SW 1271 (cell line): ENCODE results near the gene PLAC9.

ENCODE experiments used
- DNase-seq, 2 experiments: peaks; one replicate each; lab custom pipeline; 2025; lab: John Stamatoyannopoulos, UW

Gene PLAC9

DNA sequence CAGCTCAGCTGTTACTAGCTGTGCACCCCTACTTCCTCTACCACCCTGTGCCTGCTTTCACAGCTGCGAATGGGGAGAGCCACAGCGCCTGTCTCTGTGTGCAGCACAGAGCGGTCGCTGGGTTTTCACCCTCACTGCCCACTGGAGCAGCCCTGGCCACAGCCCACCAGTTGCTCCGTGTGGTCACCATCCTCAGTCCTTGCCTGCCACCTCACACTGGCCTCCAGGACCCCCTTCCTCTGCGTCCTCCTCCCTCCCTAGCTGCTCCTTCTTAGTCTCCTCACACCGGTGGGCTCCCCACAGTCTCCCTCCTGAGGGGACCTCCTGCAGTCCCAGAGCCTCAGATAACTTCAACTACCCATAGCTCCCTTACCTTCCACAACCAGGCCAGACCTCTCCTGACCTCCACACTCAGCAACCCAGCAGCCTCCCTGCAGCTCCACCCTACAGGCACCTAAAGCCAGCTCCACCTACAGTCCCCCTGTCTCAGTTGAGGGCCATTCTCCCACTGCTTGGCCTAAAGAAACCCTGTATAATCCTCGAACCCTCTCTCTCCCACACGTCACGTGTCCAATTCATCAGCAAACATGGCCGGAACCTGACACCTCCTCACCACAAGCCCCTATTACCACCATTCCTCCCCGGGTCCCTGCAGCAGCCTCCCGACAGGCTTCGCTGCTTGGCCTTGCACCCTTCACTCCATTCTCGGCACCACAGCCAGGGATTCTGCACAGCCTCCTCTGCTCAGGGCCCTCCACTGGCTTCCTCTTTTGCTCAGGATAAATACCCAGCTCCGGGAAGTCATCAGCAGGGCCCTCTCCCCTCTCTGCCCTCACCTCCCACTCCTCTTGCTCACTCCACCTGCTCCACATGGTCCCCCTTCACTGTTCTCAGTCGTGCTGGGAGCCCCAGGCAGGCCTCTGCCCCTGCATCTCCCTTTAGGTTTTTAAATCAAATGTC lies 28.1 kb downstream of the PLAC9 start:
- no peak for DNase-seq

DNA sequence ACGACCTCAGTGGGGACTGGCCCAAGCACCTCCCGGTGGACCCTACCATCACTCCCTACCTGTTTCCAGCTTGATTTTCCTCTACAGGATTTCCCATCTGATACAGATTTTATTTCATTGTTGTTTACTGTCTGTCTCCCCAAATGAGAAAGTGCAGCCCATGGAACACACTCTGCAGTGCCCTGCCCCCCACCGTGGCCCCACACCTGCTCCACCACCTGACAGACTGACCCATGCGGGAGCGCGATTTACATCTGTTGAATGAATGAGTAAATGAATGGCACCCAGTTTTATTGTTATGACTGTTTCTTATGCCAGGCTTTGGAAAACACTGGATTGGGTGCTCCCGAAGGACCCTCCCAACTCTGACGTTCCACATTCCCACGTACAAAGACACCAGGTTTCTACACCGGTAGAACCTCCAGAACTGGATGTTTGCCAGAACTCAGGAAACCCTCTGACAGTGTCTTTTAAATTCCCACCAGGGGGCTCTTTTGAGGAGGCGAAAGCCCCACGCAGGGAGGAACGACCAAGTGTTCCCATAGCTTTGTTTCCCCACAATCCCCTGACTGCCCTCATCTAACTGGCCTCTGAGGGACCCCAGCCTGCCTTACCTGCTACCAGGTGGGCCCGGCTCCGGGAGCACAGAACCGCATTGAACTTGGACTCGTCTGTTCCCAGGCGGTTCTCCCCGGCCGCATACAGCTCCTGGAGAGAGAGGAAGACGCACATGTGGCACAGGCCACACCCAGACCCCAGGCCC lies 29.0 kb downstream of the PLAC9 start:
- no peak for DNase-seq

DNA sequence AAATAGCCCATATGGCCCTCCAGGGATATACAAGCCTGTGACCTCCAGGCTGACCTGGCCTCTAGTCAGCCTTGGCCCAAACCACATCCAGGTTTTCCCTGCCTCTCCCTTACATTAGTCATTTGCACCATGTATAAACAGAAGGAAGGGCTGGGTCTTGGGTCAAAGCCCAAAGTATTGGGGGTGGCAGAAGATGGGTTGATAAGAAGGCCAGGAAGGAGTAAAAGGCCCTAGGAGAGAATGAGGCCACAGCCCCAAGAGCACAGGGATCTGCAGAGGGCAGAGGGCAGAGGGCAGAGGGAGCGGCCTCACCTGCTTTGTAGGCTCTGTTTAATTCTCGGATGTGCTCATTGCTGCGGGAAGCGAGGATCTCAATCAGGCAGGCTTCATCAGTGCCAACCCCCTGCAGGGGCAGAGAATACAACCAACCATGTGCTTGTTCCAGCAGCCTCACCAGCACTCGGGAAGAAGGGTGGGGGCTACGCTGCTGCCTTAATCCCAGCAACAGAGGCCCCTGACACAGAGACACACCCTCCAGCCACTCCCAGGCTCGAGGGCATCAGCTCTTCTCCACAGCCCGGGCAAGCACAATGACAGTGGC lies 31.3 kb downstream of the PLAC9 start:
- DNase-seq, result peak in 1 of 2 experiments; percentile 44

GRCh38 chr10:80164596-80164995 lies 32.1 kb downstream of the PLAC9 start:
- DNase-seq, result no peak

DNA sequence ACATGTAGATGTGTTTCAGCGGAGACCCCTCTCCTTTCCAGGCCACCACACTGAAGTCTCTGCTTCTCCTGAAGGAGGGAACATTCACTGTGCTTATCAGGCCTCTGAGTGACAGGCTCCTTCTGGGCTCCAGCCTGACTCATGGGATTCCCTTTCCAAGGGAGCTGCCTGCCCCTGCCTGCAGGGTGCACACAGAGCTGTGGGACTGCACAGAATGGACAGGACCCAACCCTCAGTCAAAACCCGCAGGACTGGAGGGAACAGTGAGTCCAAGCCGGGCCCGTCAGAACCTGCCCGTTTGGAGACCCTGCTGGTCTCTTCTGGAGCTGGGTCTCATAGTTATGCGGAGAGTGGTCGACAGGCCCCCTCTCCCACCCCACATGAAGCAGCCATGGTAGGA lies 32.6 kb downstream of the PLAC9 start:
- DNase-seq, result peak in 1 of 2 experiments; percentile 9

DNA sequence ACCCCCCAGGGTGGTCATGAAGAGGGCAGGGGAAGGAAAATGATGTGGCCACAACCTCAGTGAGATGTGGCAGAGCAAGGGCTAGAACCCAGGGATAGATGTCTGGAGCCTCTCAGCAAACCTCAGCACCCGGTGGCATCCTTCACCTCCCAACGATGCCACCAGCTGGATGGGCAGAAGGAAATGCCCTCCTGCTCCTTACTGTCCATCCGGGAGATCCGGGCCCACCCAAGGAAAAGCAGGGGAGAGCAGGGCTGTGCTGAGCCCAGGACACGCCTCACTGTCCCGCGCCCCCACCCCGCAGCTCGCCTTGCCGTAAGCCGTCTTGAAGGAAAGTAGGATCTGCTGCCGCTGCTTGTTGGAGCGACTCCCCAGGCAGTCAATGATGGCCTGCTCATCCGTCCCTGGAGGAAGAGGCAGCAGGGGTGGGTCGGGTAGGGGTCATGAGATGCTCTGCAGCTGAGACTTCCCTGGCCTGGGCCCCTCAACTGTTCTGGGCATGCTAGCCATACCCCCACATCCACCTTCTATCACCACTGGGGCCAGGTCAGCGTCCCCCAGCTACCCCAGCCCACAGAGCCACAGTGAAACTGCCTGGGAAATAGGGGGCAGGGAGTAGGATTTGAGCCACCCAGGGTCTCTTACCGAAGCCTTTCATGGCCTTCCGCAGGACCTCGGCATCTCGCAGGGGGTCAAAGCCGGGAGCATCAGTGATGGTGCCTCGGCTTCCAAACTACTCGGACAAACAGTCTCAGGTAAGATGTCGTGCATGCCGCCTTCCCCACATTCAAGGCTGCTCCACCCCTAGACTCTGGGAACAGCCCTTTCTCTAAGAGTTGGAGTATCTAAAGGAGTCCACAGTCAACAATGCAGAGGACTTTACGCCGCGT lies 34.3 kb downstream of the PLAC9 start:
- no peak for DNase-seq

DNA sequence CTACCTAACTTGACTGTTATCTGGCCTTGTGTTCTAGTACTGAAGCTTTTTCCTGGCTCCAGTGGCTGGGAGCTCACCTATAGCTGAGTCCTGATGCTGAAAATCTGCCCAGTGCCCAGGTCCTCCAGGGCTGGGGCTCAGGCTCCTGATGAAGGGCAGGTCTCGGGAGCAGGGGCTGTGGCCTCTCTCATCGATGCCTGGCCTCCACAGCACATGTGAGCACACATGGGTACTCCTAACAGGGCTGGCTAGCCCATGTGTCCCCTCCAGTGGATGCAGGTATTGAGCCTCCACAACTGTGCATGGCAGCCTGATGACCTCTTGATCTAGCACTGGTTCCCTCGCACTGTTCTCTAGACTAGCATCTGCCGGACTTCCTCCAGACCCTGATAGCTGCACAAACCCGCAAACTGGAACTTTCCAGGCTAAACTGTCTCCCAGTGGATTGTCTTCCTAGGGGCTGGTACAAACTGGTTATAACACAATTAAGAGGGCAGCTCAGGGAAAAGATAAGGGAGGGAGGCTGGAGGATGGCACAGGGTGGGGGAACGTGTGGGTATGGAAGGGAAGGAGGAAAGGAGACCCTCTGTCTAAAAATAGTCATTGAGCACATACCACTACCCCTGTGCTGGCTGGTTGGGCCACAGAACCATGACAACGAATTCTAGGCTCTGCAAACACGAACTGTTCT lies 35.1 kb downstream of the PLAC9 start:
- no peak for DNase-seq

DNA sequence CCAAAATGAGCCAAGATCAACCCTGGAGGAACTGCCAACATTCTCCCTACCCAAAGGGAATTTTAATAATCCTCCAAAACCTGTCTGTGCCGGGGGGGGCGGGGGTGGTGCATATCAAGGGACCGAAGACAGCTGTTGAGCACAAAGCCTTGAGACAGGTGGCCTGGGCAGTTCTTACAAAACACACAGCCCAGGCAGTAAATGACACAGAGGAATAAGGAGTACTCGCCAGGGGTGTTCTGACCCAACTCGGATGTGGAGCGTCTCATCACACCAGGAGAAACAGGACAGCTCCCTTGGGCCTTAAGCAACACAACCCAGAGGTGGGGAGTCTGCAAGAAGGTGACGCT lies 35.6 kb downstream of the PLAC9 start:
- DNase-seq, result no peak

GRCh38 chr10:80168679-80169380 lies 36.3 kb downstream of the PLAC9 start:
- no peak for DNase-seq

GRCh38 chr10:80170026-80170425 lies 37.5 kb downstream of the PLAC9 start:
- no peak for DNase-seq

GRCh38 chr10:80170641-80171040 lies 38.1 kb downstream of the PLAC9 start:
- no peak for DNase-seq

- no peak for DNase-seq
These were observed 38.7 kb downstream of the PLAC9 start for GRCh38 chr10:80171248-80171660.

DNA sequence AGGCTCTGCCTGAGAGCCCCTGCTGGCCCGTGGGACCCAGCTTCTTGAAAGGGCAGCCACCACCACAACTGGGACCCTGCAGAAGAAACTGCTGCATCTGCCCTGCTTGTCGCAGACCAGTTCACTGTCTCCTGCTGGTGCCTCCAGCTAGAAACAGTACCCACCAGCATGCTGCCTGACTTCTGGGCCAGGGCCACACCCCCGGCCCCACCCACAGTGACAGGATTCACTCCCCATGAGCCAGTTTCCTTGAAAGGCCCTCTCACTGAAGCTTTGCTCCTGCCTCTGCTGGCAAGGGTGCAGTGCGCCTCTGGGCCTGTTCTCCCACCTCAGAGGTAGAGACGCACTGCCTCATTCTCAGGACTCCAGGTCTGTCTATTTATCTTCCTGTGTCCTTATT lies 40.4 kb downstream of the PLAC9 start:
- DNase-seq, result no peak

- DNase-seq, result no peak
These were observed 40.9 kb downstream of the PLAC9 start for GRCh38 chr10:80173466-80173865.

GRCh38 chr10:80174641-80175395 lies 42.3 kb downstream of the PLAC9 start:
- no peak for DNase-seq

DNA sequence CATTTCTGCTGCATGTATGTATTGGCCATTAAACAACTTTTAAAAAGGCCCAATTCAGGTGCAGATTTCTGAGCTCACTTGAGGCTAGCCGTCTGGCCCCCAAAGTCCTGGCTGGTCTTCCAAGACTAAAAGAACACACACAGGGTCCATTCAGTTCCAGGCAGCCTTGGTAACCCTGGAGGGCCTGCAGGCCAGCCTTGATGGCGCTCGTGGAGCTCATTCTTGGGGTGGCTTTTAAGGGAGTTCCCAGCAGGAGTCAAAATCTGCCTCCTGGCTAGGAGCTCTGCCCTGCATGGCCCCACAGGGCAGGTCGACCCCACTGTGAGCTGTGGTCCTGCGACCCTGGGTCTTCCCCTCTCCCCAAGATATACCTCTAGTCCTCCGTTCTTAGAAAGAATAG lies 44.0 kb downstream of the PLAC9 start:
- no peak for DNase-seq

DNA sequence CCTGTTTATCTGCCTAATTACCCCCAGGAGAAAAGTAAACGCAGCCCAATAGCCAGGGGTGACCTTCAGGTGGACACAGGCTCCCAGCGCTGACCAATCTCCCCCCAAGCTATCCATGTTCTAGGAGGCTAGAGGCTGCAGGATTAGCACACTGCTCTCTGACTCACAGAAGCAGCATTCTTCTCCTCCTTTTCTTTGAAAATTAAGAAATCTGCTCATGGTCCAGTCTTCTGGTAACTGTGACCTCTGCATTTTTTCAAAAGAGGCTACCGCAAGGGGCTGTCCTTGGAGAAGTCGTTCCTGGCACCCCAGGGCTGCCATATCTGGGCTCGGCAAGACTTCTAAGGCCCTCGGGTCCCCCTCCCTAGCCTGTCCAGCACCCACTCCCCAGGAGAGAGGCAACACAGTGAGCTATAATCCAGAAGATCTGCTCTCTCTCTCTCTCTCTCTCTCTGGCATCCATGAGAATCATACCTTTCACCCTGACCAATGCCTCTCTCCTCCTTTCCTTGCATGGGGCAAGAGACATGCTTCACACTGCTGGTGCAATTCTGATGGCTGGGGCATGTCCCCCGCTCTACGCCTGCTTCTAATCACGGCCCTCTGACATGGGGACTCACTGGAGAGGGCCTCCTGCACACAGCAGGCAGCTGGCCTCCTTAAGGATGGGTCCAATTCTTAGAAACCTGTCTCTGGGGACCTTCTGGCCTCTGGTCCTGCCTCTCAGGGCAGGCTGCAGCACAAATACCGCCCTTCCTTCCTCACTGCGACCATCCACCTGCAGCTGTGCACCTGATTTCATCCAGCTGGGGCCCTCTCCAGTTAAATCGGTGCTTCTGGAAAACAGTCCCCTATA lies 45.5 kb downstream of the PLAC9 start:
- DNase-seq, result no peak

GRCh38 chr10:80182986-80183385 lies 50.5 kb downstream of the PLAC9 start:
- DNase-seq, result no peak

DNA sequence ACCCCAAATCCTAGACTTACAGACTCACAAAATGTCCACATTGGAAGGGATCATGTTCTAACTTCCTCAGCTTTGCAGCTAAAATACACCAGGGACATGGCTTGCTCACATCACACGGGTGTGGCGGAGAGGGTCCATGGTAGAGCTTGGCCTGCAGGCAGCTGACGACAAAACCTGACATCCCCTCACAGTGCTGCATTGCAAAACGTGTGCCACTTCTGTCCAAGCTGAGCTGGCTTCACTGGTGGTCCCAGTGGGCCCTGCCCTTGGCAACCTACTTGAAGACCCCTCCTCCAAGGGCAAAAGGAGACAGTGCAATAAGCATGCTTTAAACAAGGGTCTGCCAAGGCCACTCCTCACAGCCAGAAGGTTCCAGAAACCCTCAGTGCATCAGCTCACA lies 50.9 kb downstream of the PLAC9 start:
- no peak for DNase-seq
